A673 (cell line): Measurements from ENCODE around the gene C2orf92. TPM values are rescaled to one million over a fixed set of nuclear protein-coding genes. Genes with fewer than 3 reads are reported as not detected.
A peak's percentile ranks its signal among the peaks of the same experiment; 100 is the strongest.

ENCODE experiments used
- BruUV-seq: library from RNA; stranded (reverse); fragments of 400-500 nt; replicated peaks from 2 replicates; lab custom pipeline; 2021; lab: Mats Ljungman, UMichigan
- CTCF ChIA-PET: fragments of 300-600 bp; sonication (Branson Sonifier 250); formaldehyde crosslinking; loops from one replicate; lab custom pipeline; 2022; ENCODE audit warnings: antibody characterized with exemption; lab: Charles Lee
- POLR2A ChIA-PET: fragments of 300-600 bp; sonication (Branson Sonifier 250); formaldehyde crosslinking; loops from one replicate; lab custom pipeline; 2022; ENCODE audit warnings: antibody characterized with exemption; ENCODE audit not compliant: low non-redundant PET; lab: Charles Lee
- DNase-seq: peaks from one replicate; pipeline ENCODE4 v3.0.0-alpha.2; 2015; ENCODE audit warnings: low spot score
- H3K27ac ChIP-seq: fragments of 200-600 bp; sonication (generic); 2 replicates; pipeline ENCODE4 v1.5.1; 2016; ENCODE audit warnings: mixed run types, low read depth, mild to moderate bottlenecking, mixed read lengths, antibody characterized with exemption, low read length; ENCODE audit not compliant: poor library complexity, severe bottlenecking
- H3K27me3 ChIP-seq: fragments of 200-600 bp; sonication (generic); replicated peaks from 2 replicates; pipeline ENCODE4 v1.6.1; 2017; ENCODE audit warnings: mixed run types, low read depth, mild to moderate bottlenecking, mixed read lengths, antibody characterized with exemption, low read length; ENCODE audit not compliant: insufficient read depth, poor library complexity
- H3K36me3 ChIP-seq: fragments of 200-600 bp; sonication (generic); 2 replicates; pipeline ENCODE4 v1.6.1; 2016; ENCODE audit warnings: mixed run types, mild to moderate bottlenecking, mixed read lengths, antibody characterized with exemption, low read length; ENCODE audit not compliant: insufficient read depth, poor library complexity, severe bottlenecking
- H3K4me1 ChIP-seq: fragments of 200-600 bp; sonication (generic); 2 replicates; pipeline ENCODE4 v1.6.1; 2017; ENCODE audit warnings: mixed run types, mild to moderate bottlenecking, mixed read lengths, antibody characterized with exemption, low read length; ENCODE audit not compliant: insufficient read depth, poor library complexity, severe bottlenecking
- H3K4me3 ChIP-seq: fragments of 200-600 bp; sonication (generic); 2 replicates; pipeline ENCODE4 v1.5.1; 2016; ENCODE audit warnings: low read depth, mixed run types, mild to moderate bottlenecking, mixed read lengths, low read length; ENCODE audit not compliant: poor library complexity, severe bottlenecking
- H3K9me3 ChIP-seq: fragments of 200-600 bp; sonication (generic); 2 replicates; pipeline ENCODE4 v1.6.1; 2016; ENCODE audit warnings: mixed run types, low read depth, mild to moderate bottlenecking, mixed read lengths, antibody characterized with exemption, low read length; ENCODE audit not compliant: poor library complexity, severe bottlenecking
- CTCF ChIP-seq: fragments of 300-800, 200-600 bp; sonication (generic); conservative IDR thresholded peaks from 2 replicates; pipeline ENCODE4 v1.5.1; 2017; ENCODE audit warnings: low read depth, mild to moderate bottlenecking, antibody characterized with exemption, low read length, moderate library complexity, mixed read lengths
- EZH2 ChIP-seq: fragments of 200-600 bp; sonication (generic); IDR thresholded peaks from 2 replicates; pipeline ENCODE4 v1.6.1; 2017; ENCODE audit warnings: borderline replicate concordance, low read depth, mild to moderate bottlenecking, mixed read lengths, antibody characterized with exemption, low read length; ENCODE audit not compliant: poor library complexity, severe bottlenecking
- intact Hi-C: fragments of 100-400 bp; cut with micrococcal nuclease; formaldehyde crosslinking; loops from one replicate; pipeline ENCODE4 v1.10.0; 2022; ENCODE audit not compliant: unreplicated experiment
- total RNA-seq: library from RNA; stranded (reverse); gene quantifications from 2 replicates; pipeline ENCODE4 v1.2.3, GENCODE V29; 2021

C2orf92 gene
- total RNA-seq, 1 experiment from 2014 or later = 3.7 TPM

- ChIA-PET CTCF (no interaction called here), POLR2A (no interaction called here)
- Histone ChIP-seq H3K9me3 (no peaks in the 10 kb centered on the region), H3K4me1 (peaks cover 17% of the 10 kb centered on the region), H3K4me3 (no peak overlapping the region), H3K27ac (peak overlapping the region; percentile 44), H3K27me3 (no peaks in the 10 kb centered on the region), H3K36me3 (no peaks in the 10 kb centered on the region)
- intact Hi-C loops = loop anchor here (5.0 kb wide), 1 partner anchor 684 kb away; no protein-coding TSS in a partner anchor
- peak; percentile 91 for DNase-seq
- TF ChIP-seq EZH2 = no peak
- no peak for TF ChIP-seq CTCF
- no TSS peak for BruUV-seq
Measured at GRCh38 chr2:97702731-97703470, 33.4 kb downstream of the C2orf92 start.

DNA sequence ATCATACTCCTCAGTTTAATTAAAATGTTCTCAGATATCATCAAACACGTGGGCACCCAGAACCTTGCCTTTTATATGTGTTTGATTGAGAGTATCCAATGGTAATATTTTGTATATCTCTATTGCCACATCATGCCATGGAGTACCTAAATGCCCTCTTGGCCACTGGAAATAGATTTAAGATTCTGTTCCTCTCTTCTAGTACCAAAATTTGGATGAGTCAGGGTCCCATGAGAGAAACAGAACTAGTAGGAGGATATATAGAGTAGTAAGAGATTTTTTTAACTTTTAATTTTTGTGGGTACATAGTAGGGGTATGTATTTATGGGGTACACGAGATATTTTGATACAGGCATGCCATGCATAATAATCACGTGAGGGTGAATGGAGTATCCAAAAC is 34.2 kb downstream of the C2orf92 start:
- no peaks in the 10 kb centered on the region for H3K36me3 ChIP-seq
- POLR2A ChIA-PET = no interaction called here
- no peaks in the 10 kb centered on the region for H3K27me3 ChIP-seq
- CTCF ChIA-PET = no interaction called here
- DNase-seq = no peak
- intact Hi-C loops = loop anchor here (5.0 kb wide), 1 partner anchor 684 kb away; no protein-coding TSS in a partner anchor
- BruUV-seq = no TSS peak
- H3K9me3 ChIP-seq = no peaks in the 10 kb centered on the region
- no peak overlapping the region for H3K4me3 ChIP-seq
- H3K27ac ChIP-seq = no peak overlapping the region
- peaks cover 17% of the 10 kb centered on the region for H3K4me1 ChIP-seq
- TF ChIP-seq CTCF (no peak), EZH2 (no peak)

DNA sequence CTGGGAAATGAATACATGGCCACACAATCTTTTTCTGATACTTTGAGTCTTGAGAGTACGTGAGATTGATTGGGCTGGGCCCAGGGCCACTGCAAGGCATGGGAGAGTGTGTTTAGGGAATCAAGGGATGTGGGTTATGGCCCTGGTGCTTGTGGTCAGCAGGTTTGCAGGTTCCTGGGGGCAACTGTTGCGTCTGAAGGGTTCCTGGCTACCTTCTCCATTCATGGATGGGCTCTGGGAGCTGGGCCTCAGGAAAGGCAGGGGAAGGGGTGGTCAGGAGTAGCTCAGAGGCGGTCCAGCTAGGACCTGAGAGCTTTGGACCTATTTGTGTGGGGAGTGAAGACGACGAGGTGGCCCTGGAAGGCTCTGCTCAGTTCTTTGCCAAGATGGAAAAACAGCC is 35.5 kb downstream of the C2orf92 start:
- POLR2A ChIA-PET = no interaction called here
- TF ChIP-seq EZH2 (no peak), CTCF (no peak)
- CTCF ChIA-PET = no interaction called here
- DNase-seq = no peak
- BruUV-seq = no TSS peak
- H3K4me3 ChIP-seq = no peak overlapping the region
- peaks cover 17% of the 10 kb centered on the region for H3K4me1 ChIP-seq
- H3K27ac ChIP-seq = no peak overlapping the region
- no peaks in the 10 kb centered on the region for H3K9me3 ChIP-seq
- intact Hi-C loops = loop anchor here (5.0 kb wide), 1 partner anchor 682 kb away; no protein-coding TSS in a partner anchor
- H3K36me3 ChIP-seq = no peaks in the 10 kb centered on the region
- no peaks in the 10 kb centered on the region for H3K27me3 ChIP-seq
